Neural cell (in vitro differentiated cells): ENCODE data around the gene EVX1. TPM values are rescaled to one million over a fixed set of nuclear protein-coding genes. Genes with fewer than 3 reads are reported as not detected.
A peak's percentile ranks its signal among the peaks of the same experiment; 100 is the strongest.

Source experiments
- H2AFZ ChIP-seq: fragments of 200-600, 300-800 bp; sonication (generic), shearing (Covaris generic); 2 replicates; pipeline ENCODE4 v1.6.0; 2014; ENCODE audit warnings: low read depth, mild to moderate bottlenecking, antibody characterized with exemption, low read length, moderate library complexity
- H3F3A ChIP-seq: fragments of 200-600 bp; shearing (Covaris generic); 2 replicates; pipeline ENCODE4 v1.6.1; 2016; ENCODE audit warnings: mild to moderate bottlenecking, moderate library complexity, mixed read lengths, antibody characterized with exemption, low read length; ENCODE audit not compliant: insufficient read depth, poor library complexity, severe bottlenecking
- H3K27ac ChIP-seq: fragments of 200-600, 300-800 bp; sonication (generic), shearing (Covaris generic); 2 replicates; pipeline ENCODE4 v1.5.1; 2014; ENCODE audit warnings: mild to moderate bottlenecking, low read length, moderate library complexity
- H3K27me3 ChIP-seq: fragments of 300-800, 200-600 bp; sonication (generic), shearing (Covaris generic); 2 replicates; pipeline ENCODE4 v1.6.0; 2014; ENCODE audit warnings: mild to moderate bottlenecking, low read depth, low read length, moderate library complexity; ENCODE audit not compliant: insufficient read depth
- H3K36me3 ChIP-seq: fragments of 300-800, 200-600 bp; sonication (generic), shearing (Covaris generic); 2 replicates; pipeline ENCODE4 v1.5.1; 2014; ENCODE audit warnings: mild to moderate bottlenecking, antibody characterized with exemption, low read length, moderate library complexity; ENCODE audit not compliant: insufficient read depth
- H3K4me2 ChIP-seq: fragments of 300-800, 200-600 bp; sonication (generic), shearing (Covaris generic); 2 replicates; pipeline ENCODE4 v1.6.0; 2014; ENCODE audit warnings: mild to moderate bottlenecking, low read length
- H3K4me3 ChIP-seq: fragments of 300-800, 200-600 bp; sonication (generic), shearing (Covaris generic); 2 replicates; pipeline ENCODE4 v1.5.1; 2014; ENCODE audit warnings: mild to moderate bottlenecking, low read length, moderate library complexity
- H3K79me2 ChIP-seq: fragments of 200-600 bp; shearing (Covaris generic); replicated peaks from 2 replicates; pipeline ENCODE4 v1.6.0; 2014; ENCODE audit warnings: mild to moderate bottlenecking, low read length, moderate library complexity; ENCODE audit not compliant: insufficient read depth
- H3K9ac ChIP-seq: fragments of 300-800, 200-600 bp; sonication (generic), shearing (Covaris generic); 2 replicates; pipeline ENCODE4 v1.6.1; 2016; ENCODE audit warnings: mild to moderate bottlenecking, low read length, mixed read lengths
- H3K9me2 ChIP-seq: fragments of 200-600 bp; shearing (Covaris generic); 2 replicates; pipeline ENCODE4 v1.6.1; 2016; ENCODE audit warnings: mild to moderate bottlenecking, low read length, mixed read lengths; ENCODE audit not compliant: insufficient read depth
- H3K9me3 ChIP-seq: fragments of 200-600, 300-800 bp; sonication (generic), shearing (Covaris generic); 2 replicates; pipeline ENCODE4 v1.6.1; 2016; ENCODE audit warnings: mild to moderate bottlenecking, mixed run types, low read length, moderate library complexity, mixed read lengths
- H4K20me1 ChIP-seq: fragments of 200-600 bp; shearing (Covaris generic); 2 replicates; pipeline ENCODE4 v1.6.1; 2016; ENCODE audit warnings: mild to moderate bottlenecking, mixed run types; ENCODE audit not compliant: insufficient read depth
- CTCF ChIP-seq: fragments of 450-650 bp; IDR thresholded peaks from 2 replicates; pipeline ENCODE4 v1.5.1; 2014; ENCODE audit warnings: antibody characterized with exemption, mild to moderate bottlenecking, moderate library complexity; ENCODE audit not compliant: poor library complexity, severe bottlenecking
- EP300 ChIP-seq: fragments of 450-650 bp; conservative IDR thresholded peaks from 2 replicates; pipeline ENCODE4 v1.6.1; 2014; ENCODE audit warnings: antibody characterized with exemption, mild to moderate bottlenecking, moderate library complexity; ENCODE audit not compliant: poor library complexity, severe bottlenecking
- EZH2 ChIP-seq: fragments of 200-600, 300-800 bp; shearing (Covaris generic), sonication (generic); IDR thresholded peaks from 2 replicates; pipeline ENCODE4 v1.6.1; 2014; ENCODE audit warnings: antibody characterized with exemption, low read length, borderline replicate concordance, mild to moderate bottlenecking; ENCODE audit not compliant: insufficient read depth, poor library complexity, severe bottlenecking
- MXI1 ChIP-seq: fragments of 450-650 bp; conservative IDR thresholded peaks from 2 replicates; pipeline ENCODE4 v1.6.1; 2014; ENCODE audit warnings: antibody characterized with exemption, mild to moderate bottlenecking; ENCODE audit not compliant: poor library complexity, severe bottlenecking
- POLR2AphosphoS5 ChIP-seq: IDR thresholded peaks from 2 replicates; pipeline ENCODE4 v1.6.1; 2012
- RAD21 ChIP-seq: fragments of 450-650 bp; conservative IDR thresholded peaks from 2 replicates; pipeline ENCODE4 v1.6.1; 2014; ENCODE audit warnings: antibody characterized with exemption, mild to moderate bottlenecking, moderate library complexity
- REST ChIP-seq: IDR thresholded peaks from 2 replicates; pipeline ENCODE4 v1.6.1; 2012; ENCODE audit warnings: borderline replicate concordance
- SMC3 ChIP-seq: fragments of 450-650 bp; conservative IDR thresholded peaks from 2 replicates; pipeline ENCODE4 v1.6.1; 2014; ENCODE audit warnings: antibody characterized with exemption, mild to moderate bottlenecking, moderate library complexity; ENCODE audit not compliant: poor library complexity
- TAF1 ChIP-seq: IDR thresholded peaks from 2 replicates; pipeline ENCODE4 v1.6.1; 2012; ENCODE audit warnings: low read depth
- polyA plus RNA-seq: library from polyadenylated mRNA; depleted of rRNA; stranded (reverse); fragments of >200 nt; gene quantifications from 2 replicates; pipeline ENCODE4 v1.2.3, GENCODE V29; 2014

EVX1 gene
- polyA plus RNA-seq, 1 donor from 2014 or later: not detected

GRCh38 chr7:27203964-27204594 is 38.5 kb upstream of the EVX1 start:
- Histone ChIP-seq H3F3A (no peaks in the 10 kb centered on the region), H3K4me2 (no peak overlapping the region), H2AFZ (no peak overlapping the region), H3K9ac (no peak overlapping the region), H3K9me2 (no peaks in the 10 kb centered on the region), H3K9me3 (no peaks in the 10 kb centered on the region), H3K79me2 (no peaks in the 10 kb centered on the region), H3K27me3 (peaks cover 93% of the 10 kb centered on the region), H3K4me3 (no peak overlapping the region), H3K27ac (no peak overlapping the region), H4K20me1 (no peaks in the 10 kb centered on the region), H3K36me3 (no peaks in the 10 kb centered on the region)
- TF ChIP-seq MXI1: no peak
- no peak for TF ChIP-seq RAD21
- no peak for TF ChIP-seq EP300
- TF ChIP-seq REST: no peak
- no peak for TF ChIP-seq POLR2AphosphoS5
- TF ChIP-seq EZH2: no peak
- no peak for TF ChIP-seq CTCF
- no peak for TF ChIP-seq TAF1
- TF ChIP-seq SMC3: no peak

GRCh38 chr7:27204851-27205322 is 37.7 kb upstream of the EVX1 start:
- H3K27ac ChIP-seq: no peak overlapping the region
- no peaks in the 10 kb centered on the region for H3K36me3 ChIP-seq
- TF ChIP-seq RAD21 (no peak), CTCF (no peak), POLR2AphosphoS5 (no peak), MXI1 (no peak), REST (no peak), EZH2 (peak; percentile 69), SMC3 (no peak), EP300 (no peak), TAF1 (no peak)
- no peaks in the 10 kb centered on the region for H3K9me3 ChIP-seq
- H3K79me2 ChIP-seq: no peaks in the 10 kb centered on the region
- H4K20me1 ChIP-seq: no peaks in the 10 kb centered on the region
- H2AFZ ChIP-seq: no peak overlapping the region
- no peak overlapping the region for H3K4me2 ChIP-seq
- H3K27me3 ChIP-seq: peaks cover 98% of the 10 kb centered on the region
- no peaks in the 10 kb centered on the region for H3F3A ChIP-seq
- H3K9me2 ChIP-seq: no peaks in the 10 kb centered on the region
- H3K9ac ChIP-seq: no peak overlapping the region
- no peak overlapping the region for H3K4me3 ChIP-seq
